ENCODE results near the gene IL1RAPL1.

DNA sequence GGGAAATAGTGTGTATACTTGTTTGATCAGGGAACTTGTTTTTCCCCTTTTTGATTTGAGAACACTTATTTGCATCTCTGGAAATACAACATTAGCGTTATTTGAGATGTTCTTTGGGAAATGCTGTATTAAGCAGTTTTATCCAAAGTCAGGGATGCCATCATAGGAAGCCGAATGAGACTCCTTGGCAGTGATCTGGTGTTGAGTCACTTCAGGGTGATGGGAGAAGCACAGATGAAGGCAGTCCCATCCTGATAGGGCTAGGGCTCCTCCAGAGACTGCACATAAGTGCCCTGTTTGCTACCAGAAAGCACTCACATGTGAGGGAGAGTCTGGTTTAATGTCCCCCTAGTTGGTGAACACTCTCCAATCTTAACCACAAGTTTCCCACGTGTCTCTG, 62.3 kb downstream of the IL1RAPL1 start:
- no peak for TF ChIP-seq CTCF (IDR thresholded peaks at IDR 0.05 in 2 of 3, conservative IDR thresholded peaks at IDR 0.05 in 1 of 3; ENCODE audit: insufficient read depth in 2 of 3, low read depth in 1 of 3, low read length in 3 of 3)
- no peak for TF ChIP-seq YY1 (IDR thresholded peaks at IDR 0.05; ENCODE audit: borderline replicate concordance in 1 of 3, control insufficient read depth in 1 of 3, extremely low read depth in 1 of 3, insufficient read depth in 3 of 3, insufficient read length in 1 of 3, insufficient replicate concordance in 2 of 3, low read depth in 1 of 3, low read length in 2 of 3)
- no peak for TF ChIP-seq RAD51 (IDR thresholded peaks at IDR 0.05; ENCODE audit: borderline replicate concordance, low read depth)

Data from K562 (cell line).